Stimulated activated CD4-positive, alpha-beta T cell treated with anti-CD3 and anti-CD28 coated beads, Interleukin-4, amount 100 ng/mL, for 24 hours (primary cell): ENCODE results near the gene IQCN.

ENCODE experiments used
- DNase-seq: peaks from one replicate; pipeline ENCODE4 v3.0.0-alpha.2; 2020

The IQCN gene

GRCh38 chr19:18208098-18208951 is 65.9 kb downstream of the IQCN start:
- peak; percentile 59 for DNase-seq
